ENCODE measurements around the gene CLIC1.

DNA sequence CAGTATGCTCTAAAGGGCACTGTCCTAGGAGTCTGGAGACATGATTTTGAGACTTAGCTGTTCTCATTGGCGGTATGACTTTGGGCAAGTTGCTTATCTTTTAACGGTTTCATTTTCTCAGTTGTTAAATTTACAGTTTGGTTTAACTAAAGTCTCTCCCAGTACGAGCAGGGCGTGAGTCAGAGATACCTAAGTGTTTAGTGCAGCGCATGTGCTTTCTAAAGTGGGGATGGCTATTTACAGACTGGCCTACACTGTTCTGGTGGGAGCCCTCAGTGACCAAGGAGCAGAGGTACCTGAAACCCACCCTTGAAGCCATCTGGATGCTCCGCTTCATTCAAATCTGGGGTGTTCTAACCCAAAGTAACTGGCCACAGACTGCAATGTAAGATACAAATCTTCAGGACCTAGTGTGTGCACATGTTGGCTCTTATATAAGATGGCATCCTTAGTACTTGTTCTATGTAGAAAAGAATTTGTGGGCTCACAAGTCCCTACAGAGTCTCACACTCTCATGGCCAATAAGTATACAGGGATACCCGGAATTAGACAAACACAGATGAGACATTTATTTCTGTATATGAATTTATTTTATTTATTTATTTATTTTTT lies 14.2 kb upstream of the CLIC1 start:
- TF ChIP-seq POLR2AphosphoS5 (IDR thresholded peaks at IDR 0.05; ENCODE audit: low read depth, low read length) (no peak), POLR2A (IDR thresholded peaks at IDR 0.05; ENCODE audit: low read depth, low read length) (no peak)
